Caco-2 (cell line): ENCODE data around the gene TMEM186. TPM values are rescaled to one million over a fixed set of nuclear protein-coding genes. Genes with fewer than 3 reads are reported as not detected.
A peak's percentile ranks its signal among the peaks of the same experiment; 100 is the strongest.

ENCODE experiments used
- BruUV-seq: library from RNA; stranded (reverse); fragments of 400-500 nt; replicated peaks from 2 replicates; lab custom pipeline; 2021; lab: Mats Ljungman, UMichigan
- CTCF ChIA-PET: fragments of 300-600 bp; sonication (Branson Sonifier 250); formaldehyde crosslinking; loops from one replicate; lab custom pipeline; 2022; ENCODE audit warnings: antibody characterized with exemption; lab: Charles Lee
- POLR2A ChIA-PET: fragments of 300-600 bp; sonication (Branson Sonifier 250); formaldehyde crosslinking; loops from one replicate; lab custom pipeline; 2022; ENCODE audit warnings: antibody characterized with exemption; lab: Charles Lee
- DNase-seq, 2 experiments: peaks; one replicate each; pipeline versions ENCODE4 v3.0.0 to v3.0.0-alpha.2; 2020 to 2022
- H3K27me3 ChIP-seq: replicated peaks from 2 replicates; pipeline ENCODE4 v1.6.0; 2011; ENCODE audit warnings: low read length; ENCODE audit not compliant: control insufficient read depth, insufficient read depth
- H3K36me3 ChIP-seq: 2 replicates; pipeline ENCODE4 v1.5.1; 2011; ENCODE audit warnings: low read length; ENCODE audit not compliant: control insufficient read depth, insufficient read depth
- H3K4me1 ChIP-seq: fragments of 250-450 bp; sonication (Bioruptor Pico); 2 replicates; pipeline ENCODE4 v1.5.1; 2020; ENCODE audit warnings: mild to moderate bottlenecking
- H3K4me3 ChIP-seq: 2 replicates; pipeline ENCODE4 v1.5.1; 2011; ENCODE audit warnings: low read depth, mild to moderate bottlenecking, control low read depth, low read length
- H3K9me3 ChIP-seq: fragments of 250-450 bp; sonication (Bioruptor Pico); 2 replicates; pipeline ENCODE4 v1.5.1; 2020; ENCODE audit warnings: mild to moderate bottlenecking, moderate library complexity
- H3K27ac Mint-ChIP-seq: one replicate; pipeline ENCODE4 v1.8.0; 2022; ENCODE audit warnings: mixed read lengths; ENCODE audit not compliant: unreplicated experiment
- H3K27me3 Mint-ChIP-seq: one replicate; pipeline ENCODE4 v1.8.0; 2022; ENCODE audit warnings: mixed read lengths; ENCODE audit not compliant: insufficient read depth, unreplicated experiment
- H3K36me3 Mint-ChIP-seq: one replicate; pipeline ENCODE4 v1.8.0; 2022; ENCODE audit warnings: mild to moderate bottlenecking, mixed read lengths; ENCODE audit not compliant: insufficient read depth, unreplicated experiment
- H3K4me1 Mint-ChIP-seq: one replicate; pipeline ENCODE4 v1.8.0; 2022; ENCODE audit warnings: low read depth, mixed read lengths; ENCODE audit not compliant: unreplicated experiment
- H3K4me3 Mint-ChIP-seq: one replicate; pipeline ENCODE4 v1.8.0; 2022; ENCODE audit warnings: mild to moderate bottlenecking, moderate library complexity, mixed read lengths; ENCODE audit not compliant: unreplicated experiment
- H3K9me3 Mint-ChIP-seq: one replicate; pipeline ENCODE4 v1.8.0; 2022; ENCODE audit warnings: mixed read lengths; ENCODE audit not compliant: unreplicated experiment
- intact Hi-C: fragments of 100-400 bp; cut with micrococcal nuclease; formaldehyde crosslinking; loops from one replicate; pipeline ENCODE4 v1.10.0; 2022; ENCODE audit not compliant: unreplicated experiment
- total RNA-seq: library from RNA; stranded (reverse); gene quantifications from 2 replicates; pipeline ENCODE4 v1.2.3, GENCODE V29; 2022
- TF ChIP-seq, protein P1 (sequence below), 2 experiments: fragments of 200-600 bp in 1 of 2; IDR thresholded peaks; 1 replicate in 1 of 2; 2 replicates in 1 of 2; pipeline versions ENCODE4 v1.5.1 to v1.8.0; 2011 to 2022; ENCODE audit warnings: antibody characterized with exemption in 1 of 2, control low read depth in 1 of 2, inconsistent platforms in 1 of 2, low read depth in 1 of 2, low read length in 1 of 2, mild to moderate bottlenecking in 1 of 2, moderate library complexity in 1 of 2; ENCODE audit not compliant: insufficient read depth in 1 of 2, severe bottlenecking in 1 of 2, unreplicated experiment in 1 of 2

Gene TMEM186
- total RNA-seq, 1 experiment from 2014 or later, result 11.9 TPM

DNA sequence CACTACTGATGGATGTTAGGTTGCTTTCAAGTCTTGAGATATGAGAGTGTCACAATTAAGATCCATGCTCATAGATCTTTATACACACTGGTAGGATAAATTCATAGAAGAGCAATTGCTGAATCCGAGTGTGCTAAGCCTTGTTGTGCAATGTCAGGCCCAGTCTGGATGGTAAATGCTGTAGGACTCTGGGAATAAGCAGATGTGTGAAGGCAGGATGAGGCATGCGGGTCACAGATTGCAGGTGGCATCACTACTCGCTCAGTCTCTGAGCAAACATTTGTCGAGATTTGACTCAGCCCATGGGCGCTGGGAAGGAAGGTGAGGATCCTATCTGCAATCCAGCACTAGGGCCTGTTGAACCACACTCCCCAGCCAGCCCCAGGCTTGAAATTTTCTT, 40.7 kb downstream of the TMEM186 start:
- intact Hi-C loops, result no loop called here
- H3K9me3 ChIP-seq, result no peaks in the 10 kb centered on the region
- peaks cover 4% of the 10 kb centered on the region for H3K9me3 Mint-ChIP-seq
- H3K4me3 ChIP-seq, result no peak overlapping the region
- no peak overlapping the region for H3K27ac Mint-ChIP-seq
- TF ChIP-seq, protein P1, sequence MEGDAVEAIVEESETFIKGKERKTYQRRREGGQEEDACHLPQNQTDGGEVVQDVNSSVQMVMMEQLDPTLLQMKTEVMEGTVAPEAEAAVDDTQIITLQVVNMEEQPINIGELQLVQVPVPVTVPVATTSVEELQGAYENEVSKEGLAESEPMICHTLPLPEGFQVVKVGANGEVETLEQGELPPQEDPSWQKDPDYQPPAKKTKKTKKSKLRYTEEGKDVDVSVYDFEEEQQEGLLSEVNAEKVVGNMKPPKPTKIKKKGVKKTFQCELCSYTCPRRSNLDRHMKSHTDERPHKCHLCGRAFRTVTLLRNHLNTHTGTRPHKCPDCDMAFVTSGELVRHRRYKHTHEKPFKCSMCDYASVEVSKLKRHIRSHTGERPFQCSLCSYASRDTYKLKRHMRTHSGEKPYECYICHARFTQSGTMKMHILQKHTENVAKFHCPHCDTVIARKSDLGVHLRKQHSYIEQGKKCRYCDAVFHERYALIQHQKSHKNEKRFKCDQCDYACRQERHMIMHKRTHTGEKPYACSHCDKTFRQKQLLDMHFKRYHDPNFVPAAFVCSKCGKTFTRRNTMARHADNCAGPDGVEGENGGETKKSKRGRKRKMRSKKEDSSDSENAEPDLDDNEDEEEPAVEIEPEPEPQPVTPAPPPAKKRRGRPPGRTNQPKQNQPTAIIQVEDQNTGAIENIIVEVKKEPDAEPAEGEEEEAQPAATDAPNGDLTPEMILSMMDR (IDR thresholded peaks at IDR 0.05; ENCODE audit: insufficient read depth in 1 of 2, low read depth in 1 of 2, low read length in 1 of 2, severe bottlenecking in 1 of 2, unreplicated experiment in 1 of 2), result no peak
- no peaks in the 10 kb centered on the region for H3K36me3 ChIP-seq
- H3K36me3 Mint-ChIP-seq, result peaks cover 38% of the 10 kb centered on the region
- DNase-seq, result no peak
- ChIA-PET POLR2A (no interaction called here), CTCF (no interaction called here)
- H3K4me1 Mint-ChIP-seq, result peaks cover 18% of the 10 kb centered on the region
- H3K27me3 ChIP-seq, result no peaks in the 10 kb centered on the region
- H3K4me1 ChIP-seq, result peaks cover 36% of the 10 kb centered on the region
- no peaks in the 10 kb centered on the region for H3K27me3 Mint-ChIP-seq
- no TSS peak for BruUV-seq
- no peak overlapping the region for H3K4me3 Mint-ChIP-seq

DNA sequence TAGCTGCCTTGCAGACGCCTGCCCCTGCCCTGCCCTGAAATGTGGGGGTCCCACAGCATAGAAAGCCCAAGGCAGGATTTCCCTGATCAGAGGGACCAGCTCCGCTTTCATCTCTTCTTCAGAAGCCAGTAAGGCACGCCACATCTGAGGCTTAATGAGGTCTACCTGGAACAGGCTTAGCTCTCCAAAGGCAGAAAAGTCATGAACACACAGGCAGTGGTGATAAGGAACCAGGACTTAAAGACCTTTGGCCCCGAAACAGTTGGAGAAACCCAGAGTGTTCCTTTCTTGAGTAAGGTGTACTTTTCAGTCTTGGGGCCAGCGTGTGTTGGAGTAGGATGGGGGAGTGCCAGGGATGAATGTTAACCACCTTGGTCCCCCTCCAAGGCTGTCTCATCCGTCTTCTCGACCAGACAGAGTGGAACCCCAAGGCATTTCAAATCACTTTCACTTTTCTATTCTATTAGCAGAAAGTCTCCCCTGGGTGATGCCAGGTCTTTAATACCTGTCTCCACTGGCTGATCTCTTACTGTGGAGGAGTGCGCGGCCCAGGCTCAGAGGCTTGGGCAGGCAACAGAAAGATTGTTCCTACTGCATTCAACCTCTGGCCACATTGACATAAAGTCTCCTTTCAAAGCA, 43.9 kb downstream of the TMEM186 start:
- Mint-ChIP-seq H3K27ac (peak overlapping the region; percentile 89), H3K27me3 (no peaks in the 10 kb centered on the region), H3K4me1 (peaks cover 24% of the 10 kb centered on the region), H3K4me3 (peak overlapping the region; percentile 42), H3K36me3 (peaks cover 28% of the 10 kb centered on the region), H3K9me3 (no peaks in the 10 kb centered on the region)
- peak; percentile 59 to 74 for DNase-seq
- no peaks in the 10 kb centered on the region for H3K27me3 ChIP-seq
- ChIA-PET CTCF (no interaction called here), POLR2A (no interaction called here)
- H3K9me3 ChIP-seq, result no peaks in the 10 kb centered on the region
- H3K4me3 ChIP-seq, result no peak overlapping the region
- TF ChIP-seq, protein P1 (IDR thresholded peaks at IDR 0.05; ENCODE audit: insufficient read depth in 1 of 2, low read depth in 1 of 2, low read length in 1 of 2, severe bottlenecking in 1 of 2, unreplicated experiment in 1 of 2), result no peak
- H3K4me1 ChIP-seq, result peaks cover 43% of the 10 kb centered on the region
- no peaks in the 10 kb centered on the region for H3K36me3 ChIP-seq
- no TSS peak for BruUV-seq
- intact Hi-C loops, result loop anchor here (1.0 to 2.0 kb wide), 2 partner anchors 43 to 75 kb away; partner anchors contain the start of genes PMM2 and TMEM186

DNA sequence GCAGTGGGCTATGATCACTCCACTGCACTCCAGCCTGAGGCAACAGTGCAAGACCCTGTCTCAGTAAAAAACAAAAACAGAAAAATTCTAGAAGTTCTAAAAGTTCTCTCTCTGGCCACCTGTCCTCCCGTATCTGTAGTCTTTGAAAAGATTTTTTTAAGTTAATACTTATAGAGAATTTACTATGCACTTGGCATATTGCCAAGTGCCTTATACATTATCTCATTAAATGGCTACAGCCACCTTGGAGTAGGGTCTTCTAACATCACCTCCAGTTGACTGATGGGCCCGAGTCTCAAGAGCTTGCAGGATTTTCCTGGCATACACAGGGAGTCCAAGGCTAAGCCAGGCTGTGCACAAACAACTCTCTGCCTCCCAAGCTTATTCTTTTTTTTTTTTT, 44.7 kb downstream of the TMEM186 start:
- TF ChIP-seq, protein P1 (IDR thresholded peaks at IDR 0.05; ENCODE audit: insufficient read depth in 1 of 2, low read depth in 1 of 2, low read length in 1 of 2, severe bottlenecking in 1 of 2, unreplicated experiment in 1 of 2), result no peak
- no TSS peak for BruUV-seq
- intact Hi-C loops, result loop anchor here (1.0 to 2.0 kb wide), 2 partner anchors 44 to 74 kb away; partner anchors contain the start of genes PMM2 and TMEM186
- no peak overlapping the region for H3K4me3 Mint-ChIP-seq
- peaks cover 43% of the 10 kb centered on the region for H3K4me1 ChIP-seq
- H3K27me3 ChIP-seq, result no peaks in the 10 kb centered on the region
- peaks cover 28% of the 10 kb centered on the region for H3K36me3 Mint-ChIP-seq
- no peak for DNase-seq
- POLR2A ChIA-PET, result no interaction called here
- H3K36me3 ChIP-seq, result no peaks in the 10 kb centered on the region
- H3K9me3 ChIP-seq, result no peaks in the 10 kb centered on the region
- H3K4me3 ChIP-seq, result no peak overlapping the region
- peaks cover 24% of the 10 kb centered on the region for H3K4me1 Mint-ChIP-seq
- H3K9me3 Mint-ChIP-seq, result no peaks in the 10 kb centered on the region
- no peak overlapping the region for H3K27ac Mint-ChIP-seq
- H3K27me3 Mint-ChIP-seq, result no peaks in the 10 kb centered on the region
- CTCF ChIA-PET, result no interaction called here
